Measurements from ENCODE around the gene PHLPP1.

DNA sequence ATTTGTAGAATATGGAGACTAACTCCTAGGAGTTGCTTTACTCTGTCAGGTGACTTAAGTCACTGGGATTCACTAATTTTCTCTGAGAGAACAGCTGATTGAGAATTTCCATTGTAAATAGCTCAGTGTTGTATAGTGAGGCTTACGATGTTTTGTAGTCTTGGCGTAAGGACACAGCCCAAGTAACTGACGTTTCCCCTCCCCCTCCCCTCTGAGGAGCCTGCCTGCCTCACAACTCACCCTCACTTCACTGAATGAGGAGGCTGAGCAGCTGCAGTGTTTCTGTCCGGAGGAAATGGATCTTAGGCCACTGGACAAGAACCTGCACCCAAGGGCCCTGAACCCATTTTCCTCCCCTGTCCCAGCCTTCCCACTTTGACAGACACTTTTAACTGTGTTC is 264.6 kb downstream of the PHLPP1 start:
- TF ChIP-seq CTCF (conservative IDR thresholded peaks at IDR 0.05; ENCODE audit: low read length), result no peak
- TF ChIP-seq EZH2phosphoT487 (IDR thresholded peaks at IDR 0.05; ENCODE audit: borderline replicate concordance), result no peak
